ENCODE results near the gene TMPRSS15. TPM values are rescaled to one million over a fixed set of nuclear protein-coding genes. Genes with fewer than 3 reads are reported as not detected.

TMPRSS15 gene
- polyA plus RNA-seq, 1 donor (not counting 4 experiments of a cell fraction or from before 2014, with no cell fraction given), result not detected

GRCh38 chr21:18340387-18340942 is 63.1 kb downstream of the TMPRSS15 start:
- H3K4me2 ChIP-seq (ENCODE audit: control insufficient read depth, extremely low read depth, insufficient read depth, low read depth, low read length), result no peak overlapping the region
- H3K27ac ChIP-seq (ENCODE audit: control insufficient read depth, insufficient read depth, low read length), result no peak overlapping the region
- no peaks in the 10 kb centered on the region for H3K9me1 ChIP-seq (ENCODE audit: control insufficient read depth, extremely low read depth, insufficient read depth, low read length)
- H3K79me2 ChIP-seq (ENCODE audit: control insufficient read depth, insufficient read depth, low read length), result no peaks in the 10 kb centered on the region
- no peak overlapping the region for H3K9ac ChIP-seq (ENCODE audit: control insufficient read depth, extremely low read depth, insufficient read depth, low read length)
- H3K36me3 ChIP-seq (ENCODE audit: control insufficient read depth in 2 of 2, extremely low read depth in 1 of 2, insufficient read depth in 2 of 2, low read length in 2 of 2), result no peaks in the 10 kb centered on the region
- no peaks in the 10 kb centered on the region for H3K9me3 ChIP-seq (ENCODE audit: control insufficient read depth, low read depth, low read length)
- DNase-seq (ENCODE audit: low read depth, low spot score) (no peak), FAIRE-seq (no peak)
- dilution Hi-C loops (cut with MboI; ENCODE audit: extremely low pct_ligation_motif_present, low sequenced_read_pairs), result no loop called here
- H3K27me3 ChIP-seq (ENCODE audit: control insufficient read depth, extremely low read depth, insufficient read depth, low read length), result no peaks in the 10 kb centered on the region
- no peak overlapping the region for H2AFZ ChIP-seq (ENCODE audit: control insufficient read depth, low read length)
- no peaks in the 10 kb centered on the region for H4K20me1 ChIP-seq (ENCODE audit: control insufficient read depth, extremely low read depth, insufficient read depth, low read length)
- H3K4me3 ChIP-seq (ENCODE audit: control insufficient read depth in 2 of 3, extremely low read depth in 1 of 3, insufficient read depth in 2 of 3, low read depth in 1 of 3, low read length in 3 of 3), result no peak overlapping the region
- H3K4me1 ChIP-seq (ENCODE audit: control insufficient read depth, extremely low read depth, insufficient read depth, low read length), result no peaks in the 10 kb centered on the region
- TF ChIP-seq EZH2 (IDR thresholded peaks at IDR 0.05; ENCODE audit: low read length), result no peak

- no peaks in the 10 kb centered on the region for H3K4me1 ChIP-seq (ENCODE audit: control insufficient read depth, extremely low read depth, insufficient read depth, low read length)
- H3K27me3 ChIP-seq (ENCODE audit: control insufficient read depth, extremely low read depth, insufficient read depth, low read length), result no peaks in the 10 kb centered on the region
- no peak overlapping the region for H3K4me2 ChIP-seq (ENCODE audit: control insufficient read depth, extremely low read depth, insufficient read depth, low read depth, low read length)
- H3K9me3 ChIP-seq (ENCODE audit: control insufficient read depth, low read depth, low read length), result no peaks in the 10 kb centered on the region
- FAIRE-seq, result no peak
- no peaks in the 10 kb centered on the region for H4K20me1 ChIP-seq (ENCODE audit: control insufficient read depth, extremely low read depth, insufficient read depth, low read length)
- no peak overlapping the region for H3K4me3 ChIP-seq (ENCODE audit: control insufficient read depth in 2 of 3, extremely low read depth in 1 of 3, insufficient read depth in 2 of 3, low read depth in 1 of 3, low read length in 3 of 3)
- H3K9me1 ChIP-seq (ENCODE audit: control insufficient read depth, extremely low read depth, insufficient read depth, low read length), result no peaks in the 10 kb centered on the region
- dilution Hi-C loops (cut with MboI; ENCODE audit: extremely low pct_ligation_motif_present, low sequenced_read_pairs), result no loop called here
- H3K27ac ChIP-seq (ENCODE audit: control insufficient read depth, insufficient read depth, low read length), result no peak overlapping the region
- TF ChIP-seq EZH2 (IDR thresholded peaks at IDR 0.05; ENCODE audit: low read length), result no peak
- no peak for TF ChIP-seq CTCF (optimal IDR thresholded peaks at IDR 0.05 in 1 of 3, IDR thresholded peaks at IDR 0.05 in 1 of 3, conservative IDR thresholded peaks at IDR 0.05 in 1 of 3; ENCODE audit: extremely low read depth in 1 of 3, insufficient read depth in 2 of 3, low read length in 3 of 3)
- H3K79me2 ChIP-seq (ENCODE audit: control insufficient read depth, insufficient read depth, low read length), result no peaks in the 10 kb centered on the region
- no peak overlapping the region for H3K9ac ChIP-seq (ENCODE audit: control insufficient read depth, extremely low read depth, insufficient read depth, low read length)
- no peak for DNase-seq (ENCODE audit: low read depth, low spot score)
- no peak overlapping the region for H2AFZ ChIP-seq (ENCODE audit: control insufficient read depth, low read length)
- H3K36me3 ChIP-seq (ENCODE audit: control insufficient read depth in 2 of 2, extremely low read depth in 1 of 2, insufficient read depth in 2 of 2, low read length in 2 of 2), result no peaks in the 10 kb centered on the region
Observed at GRCh38 chr21:18335651-18336236, 67.8 kb downstream of the TMPRSS15 start.

- Histone ChIP-seq H3K27me3 (ENCODE audit: control insufficient read depth, extremely low read depth, insufficient read depth, low read length) (no peaks in the 10 kb centered on the region), H3K4me1 (ENCODE audit: control insufficient read depth, extremely low read depth, insufficient read depth, low read length) (no peaks in the 10 kb centered on the region), H3K9me3 (ENCODE audit: control insufficient read depth, low read depth, low read length) (no peaks in the 10 kb centered on the region), H3K36me3 (ENCODE audit: control insufficient read depth in 2 of 2, extremely low read depth in 1 of 2, insufficient read depth in 2 of 2, low read length in 2 of 2) (no peaks in the 10 kb centered on the region), H2AFZ (ENCODE audit: control insufficient read depth, low read length) (no peak overlapping the region), H4K20me1 (ENCODE audit: control insufficient read depth, extremely low read depth, insufficient read depth, low read length) (no peaks in the 10 kb centered on the region), H3K27ac (ENCODE audit: control insufficient read depth, insufficient read depth, low read length) (no peak overlapping the region), H3K4me3 (ENCODE audit: control insufficient read depth in 2 of 3, extremely low read depth in 1 of 3, insufficient read depth in 2 of 3, low read depth in 1 of 3, low read length in 3 of 3) (no peak overlapping the region), H3K79me2 (ENCODE audit: control insufficient read depth, insufficient read depth, low read length) (no peaks in the 10 kb centered on the region), H3K4me2 (ENCODE audit: control insufficient read depth, extremely low read depth, insufficient read depth, low read depth, low read length) (no peak overlapping the region), H3K9me1 (ENCODE audit: control insufficient read depth, extremely low read depth, insufficient read depth, low read length) (no peaks in the 10 kb centered on the region), H3K9ac (ENCODE audit: control insufficient read depth, extremely low read depth, insufficient read depth, low read length) (no peak overlapping the region)
- FAIRE-seq, result no peak
- no peak for TF ChIP-seq EZH2 (IDR thresholded peaks at IDR 0.05; ENCODE audit: low read length)
- no peak for DNase-seq (ENCODE audit: low read depth, low spot score)
- dilution Hi-C loops (cut with MboI; ENCODE audit: extremely low pct_ligation_motif_present, low sequenced_read_pairs), result no loop called here
Observed at GRCh38 chr21:18334066-18334465, 69.5 kb downstream of the TMPRSS15 start.

All from keratinocyte (primary cell).